SK-N-SH treated with all-trans-retinoic acid at 6 μM for 48 hours (cell line): ENCODE measurements around the gene RBBP7.

ENCODE experiments used
- ARNTL ChIP-seq: fragments of 450-650 bp; formaldehyde crosslinking; IDR thresholded peaks from 2 replicates; pipeline ENCODE4 v1.5.0; 2020; ENCODE audit warnings: low read depth, mild to moderate bottlenecking, moderate library complexity, borderline replicate concordance
- CSDC2 ChIP-seq: fragments of 250-450 bp; sonication (Bioruptor Pico); IDR thresholded peaks from 2 replicates; pipeline ENCODE4 v1.5.0; 2020; ENCODE audit warnings: mild to moderate bottlenecking, moderate library complexity
- ESRRG ChIP-seq: fragments of 250-450 bp; sonication (Bioruptor Pico); IDR thresholded peaks from 2 replicates; pipeline ENCODE4 v1.6.1; 2021; ENCODE audit warnings: mild to moderate bottlenecking
- PPARA ChIP-seq: fragments of 250-450 bp; sonication (Bioruptor Pico); IDR thresholded peaks from 2 replicates; pipeline ENCODE4 v1.5.0; 2020; ENCODE audit warnings: mild to moderate bottlenecking, borderline replicate concordance
- RARB ChIP-seq: fragments of 250-450 bp; sonication (Bioruptor Pico); IDR thresholded peaks from 2 replicates; pipeline ENCODE4 v1.8.0; 2021; ENCODE audit warnings: mild to moderate bottlenecking, moderate library complexity
- SNAI2 ChIP-seq: fragments of 250-450 bp; sonication (Bioruptor Pico); IDR thresholded peaks from 2 replicates; pipeline ENCODE4 v1.5.0; 2020; ENCODE audit warnings: mild to moderate bottlenecking, moderate library complexity
- ZC3H10 ChIP-seq: fragments of 250-450 bp; sonication (Bioruptor Pico); IDR thresholded peaks from 2 replicates; pipeline ENCODE4 v1.5.1; 2021; ENCODE audit warnings: mild to moderate bottlenecking, moderate library complexity
- ZFP3 ChIP-seq: fragments of 250-450 bp; sonication (Bioruptor Pico); IDR thresholded peaks from 2 replicates; pipeline ENCODE4 v1.5.0; 2020; ENCODE audit warnings: mild to moderate bottlenecking, moderate library complexity
- ZFP30 ChIP-seq: fragments of 450-650 bp; formaldehyde crosslinking; IDR thresholded peaks from 2 replicates; pipeline ENCODE4 v1.5.0; 2022; ENCODE audit warnings: mild to moderate bottlenecking, moderate library complexity
- TF ChIP-seq, protein P1 (sequence below): fragments of 250-450 bp; sonication (Bioruptor Pico); IDR thresholded peaks from 2 replicates; pipeline ENCODE4 v1.5.1; 2020; ENCODE audit warnings: low read depth, mild to moderate bottlenecking, moderate library complexity
- TF ChIP-seq, protein P2 (sequence below): fragments of 250-450 bp; sonication (Bioruptor Pico); IDR thresholded peaks from 2 replicates; pipeline ENCODE4 v1.8.0; 2020; ENCODE audit warnings: mild to moderate bottlenecking, moderate library complexity, borderline replicate concordance
- TF ChIP-seq, protein P3 (sequence below): fragments of 250-450 bp; sonication (Bioruptor Pico); IDR thresholded peaks from 2 replicates; pipeline ENCODE4 v1.8.0; 2021; ENCODE audit warnings: low read depth, mild to moderate bottlenecking, moderate library complexity, borderline replicate concordance

DNA sequence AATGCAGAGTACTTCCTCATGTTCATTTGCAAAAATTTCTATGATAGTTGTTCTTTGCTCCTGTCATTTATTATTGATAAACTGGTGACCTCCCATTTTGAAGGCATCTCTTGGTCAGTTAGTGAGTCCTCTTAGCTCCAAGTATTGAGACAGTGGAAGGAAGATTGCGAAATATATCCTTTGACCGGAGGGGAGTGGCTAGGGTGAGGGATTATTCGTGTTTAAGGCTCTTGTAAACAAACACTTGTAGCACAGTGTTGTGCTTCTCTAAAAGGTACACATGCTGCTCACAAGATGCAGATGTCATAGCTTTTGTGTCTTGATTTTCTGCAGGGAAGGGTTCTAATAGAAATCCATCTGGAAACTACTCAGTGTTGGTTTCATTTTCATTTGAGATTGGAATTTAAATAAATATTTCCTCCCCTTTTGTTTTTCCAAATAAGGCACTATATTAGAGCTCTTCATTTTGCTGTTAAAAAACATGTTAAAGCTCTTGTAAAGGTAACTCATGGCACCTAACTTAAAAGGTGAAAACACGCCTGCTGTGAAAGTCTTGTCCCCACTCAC is 62.1 kb downstream of the RBBP7 start:
- TF ChIP-seq, protein P1, sequence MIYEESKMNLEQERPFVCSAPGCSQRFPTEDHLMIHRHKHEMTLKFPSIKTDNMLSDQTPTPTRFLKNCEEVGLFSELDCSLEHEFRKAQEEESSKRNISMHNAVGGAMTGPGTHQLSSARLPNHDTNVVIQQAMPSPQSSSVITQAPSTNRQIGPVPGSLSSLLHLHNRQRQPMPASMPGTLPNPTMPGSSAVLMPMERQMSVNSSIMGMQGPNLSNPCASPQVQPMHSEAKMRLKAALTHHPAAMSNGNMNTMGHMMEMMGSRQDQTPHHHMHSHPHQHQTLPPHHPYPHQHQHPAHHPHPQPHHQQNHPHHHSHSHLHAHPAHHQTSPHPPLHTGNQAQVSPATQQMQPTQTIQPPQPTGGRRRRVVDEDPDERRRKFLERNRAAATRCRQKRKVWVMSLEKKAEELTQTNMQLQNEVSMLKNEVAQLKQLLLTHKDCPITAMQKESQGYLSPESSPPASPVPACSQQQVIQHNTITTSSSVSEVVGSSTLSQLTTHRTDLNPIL (CRISPR knock-in tag): no peak
- TF ChIP-seq ZFP3 (CRISPR knock-in tag): no peak
- no peak for TF ChIP-seq RARB (CRISPR knock-in tag)
- TF ChIP-seq, protein P2, sequence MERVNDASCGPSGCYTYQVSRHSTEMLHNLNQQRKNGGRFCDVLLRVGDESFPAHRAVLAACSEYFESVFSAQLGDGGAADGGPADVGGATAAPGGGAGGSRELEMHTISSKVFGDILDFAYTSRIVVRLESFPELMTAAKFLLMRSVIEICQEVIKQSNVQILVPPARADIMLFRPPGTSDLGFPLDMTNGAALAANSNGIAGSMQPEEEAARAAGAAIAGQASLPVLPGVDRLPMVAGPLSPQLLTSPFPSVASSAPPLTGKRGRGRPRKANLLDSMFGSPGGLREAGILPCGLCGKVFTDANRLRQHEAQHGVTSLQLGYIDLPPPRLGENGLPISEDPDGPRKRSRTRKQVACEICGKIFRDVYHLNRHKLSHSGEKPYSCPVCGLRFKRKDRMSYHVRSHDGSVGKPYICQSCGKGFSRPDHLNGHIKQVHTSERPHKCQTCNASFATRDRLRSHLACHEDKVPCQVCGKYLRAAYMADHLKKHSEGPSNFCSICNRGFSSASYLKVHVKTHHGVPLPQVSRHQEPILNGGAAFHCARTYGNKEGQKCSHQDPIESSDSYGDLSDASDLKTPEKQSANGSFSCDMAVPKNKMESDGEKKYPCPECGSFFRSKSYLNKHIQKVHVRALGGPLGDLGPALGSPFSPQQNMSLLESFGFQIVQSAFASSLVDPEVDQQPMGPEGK (CRISPR knock-in tag): no peak
- TF ChIP-seq ESRRG: no peak
- TF ChIP-seq ARNTL (CRISPR knock-in tag): no peak
- TF ChIP-seq SNAI2 (CRISPR knock-in tag): no peak
- no peak for TF ChIP-seq ZC3H10 (CRISPR knock-in tag)
- no peak for TF ChIP-seq ZFP30
- TF ChIP-seq, protein P3, sequence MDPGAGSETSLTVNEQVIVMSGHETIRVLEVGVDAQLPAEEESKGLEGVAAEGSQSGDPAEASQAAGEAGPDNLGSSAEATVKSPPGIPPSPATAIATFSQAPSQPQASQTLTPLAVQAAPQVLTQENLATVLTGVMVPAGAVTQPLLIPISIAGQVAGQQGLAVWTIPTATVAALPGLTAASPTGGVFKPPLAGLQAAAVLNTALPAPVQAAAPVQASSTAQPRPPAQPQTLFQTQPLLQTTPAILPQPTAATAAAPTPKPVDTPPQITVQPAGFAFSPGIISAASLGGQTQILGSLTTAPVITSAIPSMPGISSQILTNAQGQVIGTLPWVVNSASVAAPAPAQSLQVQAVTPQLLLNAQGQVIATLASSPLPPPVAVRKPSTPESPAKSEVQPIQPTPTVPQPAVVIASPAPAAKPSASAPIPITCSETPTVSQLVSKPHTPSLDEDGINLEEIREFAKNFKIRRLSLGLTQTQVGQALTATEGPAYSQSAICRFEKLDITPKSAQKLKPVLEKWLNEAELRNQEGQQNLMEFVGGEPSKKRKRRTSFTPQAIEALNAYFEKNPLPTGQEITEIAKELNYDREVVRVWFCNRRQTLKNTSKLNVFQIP (CRISPR knock-in tag): no peak
- TF ChIP-seq CSDC2 (CRISPR knock-in tag): no peak
- no peak for TF ChIP-seq PPARA (CRISPR knock-in tag)
